ENCODE data around the gene OR5C1. TPM values are rescaled to one million over a fixed set of nuclear protein-coding genes. Genes with fewer than 3 reads are reported as not detected.

Gene OR5C1
- total RNA-seq, 1 experiment from 2014 or later = not detected

DNA sequence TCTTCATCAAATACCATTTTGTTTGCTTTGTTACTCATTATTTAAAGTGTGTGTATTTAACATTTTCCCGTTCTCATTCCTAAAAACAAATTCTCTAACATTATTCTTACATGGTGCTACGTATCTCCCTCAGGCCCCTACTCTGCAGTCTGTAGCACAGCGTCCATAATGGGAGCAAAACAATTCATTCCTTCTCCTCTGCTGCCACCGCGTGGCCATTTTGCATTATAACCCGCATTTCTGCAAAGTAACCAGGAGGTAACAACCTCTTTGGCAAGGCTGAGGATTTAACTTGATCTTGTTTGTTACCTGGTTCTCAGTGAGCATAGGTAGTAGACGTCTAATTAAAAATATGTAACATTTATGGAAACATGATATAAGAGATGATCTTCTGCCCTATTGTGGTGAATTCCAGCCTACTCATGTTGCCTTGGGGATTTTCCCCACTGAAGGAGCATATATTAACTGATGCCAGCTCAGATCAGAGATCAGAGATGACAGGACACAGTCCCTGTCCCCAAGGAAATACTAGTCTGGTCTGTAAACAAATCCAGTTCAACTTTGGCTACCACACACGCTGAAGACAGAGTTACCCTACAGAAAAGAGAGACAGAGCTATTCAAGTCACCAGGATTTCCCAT lies 21.7 kb downstream of the OR5C1 start:
- H3K4me1 Mint-ChIP-seq = no peaks in the 10 kb centered on the region
- ATAC-seq (peak; percentile 94), DNase-seq (ENCODE audit: low spot score) (peak; percentile 81)
- H3K27me3 Mint-ChIP-seq (ENCODE audit: low read depth) = peaks cover 11% of the 10 kb centered on the region
- H3K27ac Mint-ChIP-seq = no peak overlapping the region
- peaks cover 13% of the 10 kb centered on the region for H3K36me3 Mint-ChIP-seq
- H3K4me3 Mint-ChIP-seq = no peak overlapping the region
- CTCF ChIA-PET = interaction anchor here (1.4 to 3.8 kb wide), 5 partner anchors 312 to 711 kb away, joined by 4 to 19 read pairs (median 12); no protein-coding TSS in a partner anchor
- peaks cover 19% of the 10 kb centered on the region for H3K9me3 Mint-ChIP-seq
- POLR2A ChIA-PET = interaction anchor here (1.2 kb wide), 1 partner anchor 18 kb away, joined by 4 read pairs; the partner anchor contains the start of gene PDCL
- TF ChIP-seq, protein P1, sequence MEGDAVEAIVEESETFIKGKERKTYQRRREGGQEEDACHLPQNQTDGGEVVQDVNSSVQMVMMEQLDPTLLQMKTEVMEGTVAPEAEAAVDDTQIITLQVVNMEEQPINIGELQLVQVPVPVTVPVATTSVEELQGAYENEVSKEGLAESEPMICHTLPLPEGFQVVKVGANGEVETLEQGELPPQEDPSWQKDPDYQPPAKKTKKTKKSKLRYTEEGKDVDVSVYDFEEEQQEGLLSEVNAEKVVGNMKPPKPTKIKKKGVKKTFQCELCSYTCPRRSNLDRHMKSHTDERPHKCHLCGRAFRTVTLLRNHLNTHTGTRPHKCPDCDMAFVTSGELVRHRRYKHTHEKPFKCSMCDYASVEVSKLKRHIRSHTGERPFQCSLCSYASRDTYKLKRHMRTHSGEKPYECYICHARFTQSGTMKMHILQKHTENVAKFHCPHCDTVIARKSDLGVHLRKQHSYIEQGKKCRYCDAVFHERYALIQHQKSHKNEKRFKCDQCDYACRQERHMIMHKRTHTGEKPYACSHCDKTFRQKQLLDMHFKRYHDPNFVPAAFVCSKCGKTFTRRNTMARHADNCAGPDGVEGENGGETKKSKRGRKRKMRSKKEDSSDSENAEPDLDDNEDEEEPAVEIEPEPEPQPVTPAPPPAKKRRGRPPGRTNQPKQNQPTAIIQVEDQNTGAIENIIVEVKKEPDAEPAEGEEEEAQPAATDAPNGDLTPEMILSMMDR (IDR thresholded peaks at IDR 0.05) = peak; percentile 75
- no peak for TF ChIP-seq NFATC4 (CRISPR knock-in tag; IDR thresholded peaks at IDR 0.05)

DNA sequence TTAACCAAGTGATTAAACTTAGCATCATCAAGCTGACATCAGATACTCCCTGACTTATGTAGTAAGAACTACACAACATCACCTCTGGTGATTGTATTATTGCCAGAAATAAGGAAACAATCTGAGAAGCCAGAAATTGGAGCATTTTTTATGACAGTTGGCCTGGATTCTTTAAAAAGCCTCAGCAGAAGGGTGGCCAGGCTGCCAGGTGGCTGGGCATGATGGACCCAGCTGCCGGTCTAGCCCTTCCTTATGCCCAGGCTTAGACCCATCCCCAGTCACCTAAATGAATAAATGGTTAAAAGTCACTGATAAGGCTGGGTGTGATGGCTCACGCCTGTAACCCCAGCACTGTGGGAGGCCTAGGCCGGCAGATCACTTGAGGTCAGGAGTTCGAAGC lies 24.0 kb downstream of the OR5C1 start:
- TF ChIP-seq, protein P2, sequence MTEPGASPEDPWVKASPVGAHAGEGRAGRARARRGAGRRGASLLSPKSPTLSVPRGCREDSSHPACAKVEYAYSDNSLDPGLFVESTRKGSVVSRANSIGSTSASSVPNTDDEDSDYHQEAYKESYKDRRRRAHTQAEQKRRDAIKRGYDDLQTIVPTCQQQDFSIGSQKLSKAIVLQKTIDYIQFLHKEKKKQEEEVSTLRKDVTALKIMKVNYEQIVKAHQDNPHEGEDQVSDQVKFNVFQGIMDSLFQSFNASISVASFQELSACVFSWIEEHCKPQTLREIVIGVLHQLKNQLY (CRISPR knock-in tag; IDR thresholded peaks at IDR 0.05) = no peak
- TF ChIP-seq PRRX2 (CRISPR knock-in tag; IDR thresholded peaks at IDR 0.05) (no peak), GRHL2 (CRISPR knock-in tag; IDR thresholded peaks at IDR 0.05; ENCODE audit: insufficient replicate concordance, severe bottlenecking) (no peak), NFATC4 (CRISPR knock-in tag; IDR thresholded peaks at IDR 0.05) (no peak), STAT6 (CRISPR knock-in tag; conservative IDR thresholded peaks at IDR 0.05; ENCODE audit: low read depth) (no peak), FOXP4 (CRISPR knock-in tag; IDR thresholded peaks at IDR 0.05) (no peak), NR3C1 (CRISPR knock-in tag; conservative IDR thresholded peaks at IDR 0.05; ENCODE audit: low read depth) (no peak), HMGA2 (CRISPR knock-in tag; IDR thresholded peaks at IDR 0.05) (no peak), SMAD4 (CRISPR knock-in tag; IDR thresholded peaks at IDR 0.05) (no peak), ZNF263 (CRISPR knock-in tag; IDR thresholded peaks at IDR 0.05; ENCODE audit: low read depth) (no peak), ZNF416 (CRISPR knock-in tag; IDR thresholded peaks at IDR 0.05) (no peak), ATF1 (CRISPR knock-in tag; IDR thresholded peaks at IDR 0.05) (no peak), AR (CRISPR knock-in tag; IDR thresholded peaks at IDR 0.05) (no peak), ZNF671 (CRISPR knock-in tag; IDR thresholded peaks at IDR 0.05) (no peak), NR1H2 (CRISPR knock-in tag; IDR thresholded peaks at IDR 0.05) (no peak), ETV6 (CRISPR knock-in tag; IDR thresholded peaks at IDR 0.05) (no peak), ZNF232 (CRISPR knock-in tag; IDR thresholded peaks at IDR 0.05) (no peak), ZNF396 (CRISPR knock-in tag; IDR thresholded peaks at IDR 0.05; ENCODE audit: borderline replicate concordance) (no peak)
- TF ChIP-seq, protein P1 (IDR thresholded peaks at IDR 0.05) = no peak
- TF ChIP-seq, protein P3, sequence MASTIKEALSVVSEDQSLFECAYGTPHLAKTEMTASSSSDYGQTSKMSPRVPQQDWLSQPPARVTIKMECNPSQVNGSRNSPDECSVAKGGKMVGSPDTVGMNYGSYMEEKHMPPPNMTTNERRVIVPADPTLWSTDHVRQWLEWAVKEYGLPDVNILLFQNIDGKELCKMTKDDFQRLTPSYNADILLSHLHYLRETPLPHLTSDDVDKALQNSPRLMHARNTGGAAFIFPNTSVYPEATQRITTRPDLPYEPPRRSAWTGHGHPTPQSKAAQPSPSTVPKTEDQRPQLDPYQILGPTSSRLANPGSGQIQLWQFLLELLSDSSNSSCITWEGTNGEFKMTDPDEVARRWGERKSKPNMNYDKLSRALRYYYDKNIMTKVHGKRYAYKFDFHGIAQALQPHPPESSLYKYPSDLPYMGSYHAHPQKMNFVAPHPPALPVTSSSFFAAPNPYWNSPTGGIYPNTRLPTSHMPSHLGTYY (CRISPR knock-in tag; IDR thresholded peaks at IDR 0.05) = no peak
- no peak for DNase-seq (ENCODE audit: low spot score)
- H3K36me3 Mint-ChIP-seq = peaks cover 6% of the 10 kb centered on the region
- ChIA-PET POLR2A (no interaction called here), CTCF (no interaction called here)
- H3K27me3 Mint-ChIP-seq (ENCODE audit: low read depth) = no peaks in the 10 kb centered on the region
- no peaks in the 10 kb centered on the region for H3K9me3 Mint-ChIP-seq
- no peak overlapping the region for H3K4me3 Mint-ChIP-seq
- ATAC-seq = no peak
- no peak overlapping the region for H3K27ac Mint-ChIP-seq
- no peaks in the 10 kb centered on the region for H3K4me1 Mint-ChIP-seq
